Vagina (tissue), 2 donors: ENCODE measurements around the gene ARFRP1.

Experiments
- POLR2AphosphoS5 ChIP-seq, 2 donors: sonication (generic); formaldehyde crosslinking; IDR thresholded peaks; one replicate each; pipeline ENCODE4 v1.9.0; 2017; ENCODE audit warnings: antibody characterized with exemption in 2 of 2, mild to moderate bottlenecking in 2 of 2, low read depth in 1 of 2; ENCODE audit not compliant: insufficient read depth in 1 of 2
- TF ChIP-seq, protein P1 (sequence below), 3 experiments: fragments of 450-650 bp in 2 of 3; fragments of 200-600 bp in 1 of 3; sonication (generic) in 1 of 3; IDR thresholded peaks; one replicate each; pipeline ENCODE4 v1.5.1; 2017 to 2019; ENCODE audit warnings: antibody characterized with exemption in 3 of 3, mild to moderate bottlenecking in 2 of 3, moderate library complexity in 2 of 3

GRCh38 chr20:63735859-63736718, 28.3 kb upstream of the ARFRP1 start, which contains the start of gene LIME1:
- TF ChIP-seq, protein P1, sequence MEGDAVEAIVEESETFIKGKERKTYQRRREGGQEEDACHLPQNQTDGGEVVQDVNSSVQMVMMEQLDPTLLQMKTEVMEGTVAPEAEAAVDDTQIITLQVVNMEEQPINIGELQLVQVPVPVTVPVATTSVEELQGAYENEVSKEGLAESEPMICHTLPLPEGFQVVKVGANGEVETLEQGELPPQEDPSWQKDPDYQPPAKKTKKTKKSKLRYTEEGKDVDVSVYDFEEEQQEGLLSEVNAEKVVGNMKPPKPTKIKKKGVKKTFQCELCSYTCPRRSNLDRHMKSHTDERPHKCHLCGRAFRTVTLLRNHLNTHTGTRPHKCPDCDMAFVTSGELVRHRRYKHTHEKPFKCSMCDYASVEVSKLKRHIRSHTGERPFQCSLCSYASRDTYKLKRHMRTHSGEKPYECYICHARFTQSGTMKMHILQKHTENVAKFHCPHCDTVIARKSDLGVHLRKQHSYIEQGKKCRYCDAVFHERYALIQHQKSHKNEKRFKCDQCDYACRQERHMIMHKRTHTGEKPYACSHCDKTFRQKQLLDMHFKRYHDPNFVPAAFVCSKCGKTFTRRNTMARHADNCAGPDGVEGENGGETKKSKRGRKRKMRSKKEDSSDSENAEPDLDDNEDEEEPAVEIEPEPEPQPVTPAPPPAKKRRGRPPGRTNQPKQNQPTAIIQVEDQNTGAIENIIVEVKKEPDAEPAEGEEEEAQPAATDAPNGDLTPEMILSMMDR (IDR thresholded peaks at IDR 0.05), result no peak
- TF ChIP-seq POLR2AphosphoS5 (IDR thresholded peaks at IDR 0.05; ENCODE audit: insufficient read depth in 1 of 2, low read depth in 1 of 2), result no peak
